HUES48 (cell line): ENCODE results near the gene TECTA.
A peak's percentile ranks its signal among the peaks of the same experiment; 100 is the strongest.
"Not testable (repeated sequence)": the region's sequence is repeated elsewhere in the genome, so short reads cannot be mapped to it uniquely, and the experiment has no call there.

Source experiments
- H3K27ac ChIP-seq: one replicate; pipeline ENCODE4 v1.7.0; 2013; ENCODE audit warnings: low read depth, low read length, inconsistent platforms
- H3K27me3 ChIP-seq: 2 replicates; pipeline ENCODE4 v1.6.1; 2013; ENCODE audit warnings: mild to moderate bottlenecking, low read length; ENCODE audit not compliant: control insufficient read depth, insufficient read depth
- H3K36me3 ChIP-seq: 2 replicates; pipeline ENCODE4 v1.6.1; 2013; ENCODE audit warnings: low read length; ENCODE audit not compliant: control insufficient read depth, insufficient read depth
- H3K4me1 ChIP-seq: 2 replicates; pipeline ENCODE4 v1.6.1; 2013; ENCODE audit warnings: mild to moderate bottlenecking, low read length; ENCODE audit not compliant: control insufficient read depth, insufficient read depth
- H3K4me3 ChIP-seq: 2 replicates; pipeline ENCODE4 v1.5.1; 2013; ENCODE audit warnings: mild to moderate bottlenecking, low read depth, low read length
- H3K9ac ChIP-seq: 2 replicates; pipeline ENCODE4 v1.6.1; 2013; ENCODE audit warnings: mild to moderate bottlenecking, low read depth, low read length, moderate library complexity
- H3K9me3 ChIP-seq: 2 replicates; pipeline ENCODE4 v1.6.1; 2013; ENCODE audit warnings: low read length; ENCODE audit not compliant: control insufficient read depth, insufficient read depth

TECTA gene

GRCh38 chr11:121235057-121235456, 134.0 kb downstream of the TECTA start:
- Histone ChIP-seq H3K4me3 (no peak overlapping the region), H3K4me1 (peaks cover 50% of the 10 kb centered on the region), H3K27me3 (no peaks in the 10 kb centered on the region), H3K9me3 (no peaks in the 10 kb centered on the region), H3K36me3 (no peaks in the 10 kb centered on the region), H3K27ac (peak overlapping the region; percentile 31), H3K9ac (no peak overlapping the region)

GRCh38 chr11:121236115-121237001, 135.3 kb downstream of the TECTA start:
- Histone ChIP-seq H3K36me3 (no peaks in the 10 kb centered on the region), H3K27me3 (no peaks in the 10 kb centered on the region), H3K9ac (no peak overlapping the region), H3K4me1 (peaks cover 50% of the 10 kb centered on the region), H3K27ac (peak overlapping the region; percentile 93), H3K9me3 (no peaks in the 10 kb centered on the region), H3K4me3 (0 out of 2 replicates have a peak overlapping the region, but pooled peaks have one; percentile 35)

GRCh38 chr11:121237247-121237646, 136.2 kb downstream of the TECTA start:
- Histone ChIP-seq H3K4me1 (peaks cover 56% of the 10 kb centered on the region), H3K27ac (peak overlapping the region; percentile 90)
- not testable (repeated sequence) for H3K9ac ChIP-seq, H3K4me3 ChIP-seq, H3K36me3 ChIP-seq, H3K27me3 ChIP-seq, H3K9me3 ChIP-seq

- Histone ChIP-seq H3K36me3 (no peaks in the 10 kb centered on the region), H3K9ac (no peak overlapping the region), H3K4me3 (no peak overlapping the region), H3K9me3 (no peaks in the 10 kb centered on the region), H3K27ac (peak overlapping the region; percentile 90), H3K4me1 (peaks cover 59% of the 10 kb centered on the region), H3K27me3 (no peaks in the 10 kb centered on the region)
Observed at GRCh38 chr11:121237686-121238658, 136.9 kb downstream of the TECTA start.

- H3K4me3 ChIP-seq: no peak overlapping the region
- H3K27ac ChIP-seq: no peak overlapping the region
- no peaks in the 10 kb centered on the region for H3K36me3 ChIP-seq
- peaks cover 54% of the 10 kb centered on the region for H3K4me1 ChIP-seq
- H3K9ac ChIP-seq: no peak overlapping the region
- H3K27me3 ChIP-seq: no peaks in the 10 kb centered on the region
- H3K9me3 ChIP-seq: no peaks in the 10 kb centered on the region
Observed at GRCh38 chr11:121238956-121239355, 137.9 kb downstream of the TECTA start.

- not testable (repeated sequence) for H3K27me3 ChIP-seq, H3K4me3 ChIP-seq, H3K9ac ChIP-seq, H3K36me3 ChIP-seq, H3K9me3 ChIP-seq
- Histone ChIP-seq H3K4me1 (peaks cover 46% of the 10 kb centered on the region), H3K27ac (peak overlapping the region; percentile 63)
Observed at GRCh38 chr11:121240001-121240400, 139.0 kb downstream of the TECTA start.

- Histone ChIP-seq H3K27me3 (no peaks in the 10 kb centered on the region), H3K4me1 (peaks cover 38% of the 10 kb centered on the region), H3K27ac (no peak overlapping the region)
Observed at GRCh38 chr11:121240650-121241303, 139.7 kb downstream of the TECTA start.

More at GRCh38 chr11:121240650-121241303, 139.7 kb downstream of the TECTA start:
- Histone ChIP-seq H3K9me3 (no peaks in the 10 kb centered on the region), H3K36me3 (no peaks in the 10 kb centered on the region), H3K4me3 (no peak overlapping the region), H3K9ac (no peak overlapping the region)
